Measurements from ENCODE around the gene RARG.

RARG gene

GRCh38 chr12:53231921-53232645 is at the start of gene RARG:
RARG (minus strand) TSS chr12:53232209; CDS start chr12:53227545, 4,664 bp downstream.
- no peak for DNase-seq

- DNase-seq = no peak
Measured at GRCh38 chr12:53279888-53280498, 48.0 kb upstream of the RARG start.

GRCh38 chr12:53279283-53279869 is 47.4 kb upstream of the RARG start:
- no peak for DNase-seq

- no peak for DNase-seq
Measured at GRCh38 chr12:53277981-53278380, 46.0 kb upstream of the RARG start.

- no peak for DNase-seq
Measured at GRCh38 chr12:53276511-53276910, 44.5 kb upstream of the RARG start.

- DNase-seq = no peak
Measured at GRCh38 chr12:53274445-53274844, 42.4 kb upstream of the RARG start.

- no peak for DNase-seq
Measured at GRCh38 chr12:53268630-53269562, 36.9 kb upstream of the RARG start.

- peak; percentile 66 for DNase-seq
Measured at GRCh38 chr12:53267999-53268629, 36.1 kb upstream of the RARG start, which contains the start of gene ESPL1. ESPL1 (plus strand) TSS chr12:53268299; CDS start chr12:53268767, 468 bp downstream.

- no peak for DNase-seq
Measured at GRCh38 chr12:53267306-53267998, 35.4 kb upstream of the RARG start.

- DNase-seq = no peak
Measured at GRCh38 chr12:53265783-53266182, 33.8 kb upstream of the RARG start.

GRCh38 chr12:53259891-53260290 is 27.9 kb upstream of the RARG start:
- no peak for DNase-seq

GRCh38 chr12:53258541-53259539 is 26.8 kb upstream of the RARG start:
- no peak for DNase-seq

GRCh38 chr12:53255996-53256395 is 24.0 kb upstream of the RARG start:
- DNase-seq = no peak

- no peak for DNase-seq
Measured at GRCh38 chr12:53254816-53255545, 23.0 kb upstream of the RARG start.

GRCh38 chr12:53253298-53253697 is 21.3 kb upstream of the RARG start:
- DNase-seq = no peak

- no peak for DNase-seq
Measured at GRCh38 chr12:53252349-53252916, 20.4 kb upstream of the RARG start.

- peak; percentile 64 for DNase-seq
Measured at GRCh38 chr12:53251477-53252348, 19.7 kb upstream of the RARG start.

GRCh38 chr12:53245286-53245685 is 13.3 kb upstream of the RARG start:
- DNase-seq = no peak

Data from NCI-H1436 (cell line).